ENCODE data around the gene SARDH. TPM values are rescaled to one million over a fixed set of nuclear protein-coding genes. Genes with fewer than 3 reads are reported as not detected.

Gene SARDH
- total RNA-seq, 1 experiment from 2014 or later = 5.6 TPM

DNA sequence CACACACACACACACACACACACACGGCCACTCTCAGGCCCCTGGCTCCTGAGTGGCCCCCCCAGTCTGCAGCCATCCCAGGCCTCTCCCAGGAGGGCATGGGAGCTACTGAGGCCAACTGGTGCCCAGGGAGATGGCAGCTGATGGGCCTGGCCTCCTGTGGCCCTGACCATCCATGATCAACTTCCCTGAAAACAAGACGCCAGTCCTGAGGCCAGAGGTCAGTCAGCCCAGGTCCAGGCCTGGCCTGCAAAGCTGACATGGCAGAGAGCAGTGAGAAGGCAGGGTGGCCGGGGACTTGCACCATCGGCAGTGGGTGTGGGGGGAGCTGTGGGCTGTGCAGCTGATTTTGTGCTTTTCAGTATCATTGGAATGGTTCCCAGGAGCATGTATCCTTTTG lies 47.0 kb downstream of the SARDH start:
- H2AFZ ChIP-seq (ENCODE audit: low read depth, low read length, poor library complexity, severe bottlenecking) = no peak overlapping the region
- ATAC-seq = no peak
- H3K36me3 ChIP-seq (ENCODE audit: control insufficient read depth in 1 of 2, insufficient read depth in 2 of 2, low read length in 2 of 2) = no peaks in the 10 kb centered on the region
- no TSS peak for BruUV-seq (replicated peaks)
- H3K4me2 ChIP-seq (ENCODE audit: low read length) = no peak overlapping the region
- no peak overlapping the region for H3K9ac ChIP-seq (ENCODE audit: low read length)
- ChIA-PET POLR2A (no interaction called here), RAD21 (ENCODE audit: low non-redundant PET in 1 of 2, low total read pairs in 2 of 2, uncharacterized antibody in 2 of 2, unreplicated experiment in 2 of 2) (no interaction called here), CTCF (interaction anchor here (0.7 kb wide), 1 partner anchor 11 kb away, joined by 4 read pairs; no protein-coding TSS in a partner anchor)
- intact Hi-C loops (cut with micrococcal nuclease) = no loop called here
- H3K9me2 ChIP-seq (ENCODE audit: insufficient read depth) = no peaks in the 10 kb centered on the region
- H3K4me1 ChIP-seq (ENCODE audit: control insufficient read depth in 1 of 2, insufficient read depth in 2 of 2, low read length in 2 of 2) = peaks cover 6 to 9% of the 10 kb centered on the region in 2 experiments; a peak in 2 of 4 replicates
- H3K79me2 ChIP-seq (ENCODE audit: insufficient read depth, low read length) = no peaks in the 10 kb centered on the region
- TF ChIP-seq YY1 (IDR thresholded peaks at IDR 0.05; ENCODE audit: extremely low read depth, insufficient replicate concordance, low read depth, low read length) (no peak), ATF3 (IDR thresholded peaks at IDR 0.05) (no peak), SRF (IDR thresholded peaks at IDR 0.05; ENCODE audit: low read depth) (no peak), ELF1 (IDR thresholded peaks at IDR 0.05; ENCODE audit: borderline replicate concordance, low read depth) (no peak), CBX3 (IDR thresholded peaks at IDR 0.05; ENCODE audit: low read depth) (no peak), POLR2AphosphoS5 (IDR thresholded peaks at IDR 0.05; ENCODE audit: low read depth, low read length) (no peak), CTCF (IDR thresholded peaks at IDR 0.05 in 2 of 3, conservative IDR thresholded peaks at IDR 0.05 in 1 of 3; ENCODE audit: borderline replicate concordance in 1 of 3, insufficient read depth in 1 of 3, low read depth in 2 of 3, low read length in 2 of 3) (no peak), FOSL1 (IDR thresholded peaks at IDR 0.05; ENCODE audit: low read depth) (no peak), SP1 (IDR thresholded peaks at IDR 0.05; ENCODE audit: low read depth) (no peak), ZNF274 (IDR thresholded peaks at IDR 0.05; ENCODE audit: low read depth, low read length) (no peak), POLR2A (IDR thresholded peaks at IDR 0.05; ENCODE audit: borderline replicate concordance, extremely low read depth, insufficient read depth, insufficient read length) (no peak)
- H3K27ac ChIP-seq (ENCODE audit: low read depth, low read length) = no peak overlapping the region
- DNase-seq (ENCODE audit: low read depth, low spot score) = no peak
- no peaks in the 10 kb centered on the region for H3K9me3 ChIP-seq (ENCODE audit: control insufficient read depth in 1 of 2, insufficient read depth in 1 of 2, low read depth in 1 of 2, low read length in 2 of 2)
- H4K20me1 ChIP-seq (ENCODE audit: insufficient read depth) = no peaks in the 10 kb centered on the region
- H3K4me3 ChIP-seq (replicated peaks in 1 of 2; ENCODE audit: low read depth in 1 of 2, low read length in 2 of 2) = no peak overlapping the region
- no peaks in the 10 kb centered on the region for H3K27me3 ChIP-seq (ENCODE audit: insufficient read depth, low read length)

All from HCT116 (cell line).